HepG2 (cell line): Measurements from ENCODE around the gene SNAPIN. TPM values are rescaled to one million over a fixed set of nuclear protein-coding genes. Genes with fewer than 3 reads are reported as not detected.

Experiments used
- ATAC-seq: fragments of 200-7000 bp; cut with Tn5 transposase; 3 replicates; pipeline ENCODE4 v1.9.1; 2020; ENCODE audit warnings: mild to moderate bottlenecking, moderate library complexity
- BruUV-seq: library from RNA; stranded (reverse); fragments of 400-500 nt; replicated peaks from 2 replicates; lab custom pipeline; 2021; lab: Mats Ljungman, UMichigan
- CTCF ChIA-PET: fragments of 300-600 bp; formaldehyde crosslinking; extraction: SDS; loops from one replicate; lab custom pipeline; 2021; ENCODE audit warnings: low total read pairs, inconsistent platforms, low intra/inter-chr PET ratio; lab: Yijun Ruan, JAX
- POLR2A ChIA-PET: fragments of 350-600 bp; sonication (Branson Sonifier 250); formaldehyde crosslinking; loops from one replicate; lab custom pipeline; 2020; ENCODE audit warnings: antibody characterized with exemption, inconsistent platforms; lab: Yijun Ruan, JAX
- DNase-seq: peaks from one replicate; pipeline ENCODE4 v3.0.0-alpha.2; 2015; ENCODE audit warnings: low spot score
- FAIRE-seq: peaks from 3 replicates; lab custom pipeline; 2011; peaks lifted over from hg19 to GRCh38; lab: Jason Lieb, UNC
- H2AFZ ChIP-seq: one replicate; pipeline ENCODE4 v1.6.1; 2011; ENCODE audit warnings: low read length, inconsistent platforms
- H3K27ac ChIP-seq: fragments of 300-600 bp; 3 replicates; pipeline ENCODE4 v1.8.0; 2011; ENCODE audit warnings: mixed run types, mild to moderate bottlenecking, mixed read lengths, low read length, inconsistent platforms; ENCODE audit not compliant: insufficient read depth; ENCODE audit errors: extremely low read length
- H3K27me3 ChIP-seq, 2 experiments: fragments of 200-600 bp in 1 of 2; 2 replicates in 1 of 2; 3 replicates in 1 of 2; pipeline versions ENCODE4 v1.6.0 to v1.8.0; 2011; ENCODE audit warnings: low read length in 2 of 2, mild to moderate bottlenecking in 2 of 2, moderate library complexity in 2 of 2, inconsistent platforms in 1 of 2; ENCODE audit not compliant: insufficient read depth in 2 of 2, control insufficient read depth in 1 of 2
- H3K36me3 ChIP-seq, 2 experiments: fragments of 200-600 bp in 1 of 2; replicated peaks in 1 of 2; 2 replicates in 1 of 2; 3 replicates in 1 of 2; pipeline versions ENCODE4 v1.5.1 to v1.8.0; 2011; ENCODE audit warnings: low read length in 2 of 2, inconsistent platforms in 1 of 2; ENCODE audit not compliant: insufficient read depth in 2 of 2, control insufficient read depth in 1 of 2
- H3K4me1 ChIP-seq: 2 replicates; pipeline ENCODE4 v1.5.1; 2012; ENCODE audit warnings: low read length, inconsistent platforms; ENCODE audit not compliant: insufficient read depth
- H3K4me2 ChIP-seq: 2 replicates; pipeline ENCODE4 v1.6.0; 2011; ENCODE audit warnings: low read depth, low read length, inconsistent platforms
- H3K4me3 ChIP-seq, 3 experiments: fragments of 200-600 bp in 1 of 3; sonication (generic), shearing (Covaris generic) in 1 of 3; replicated peaks in 1 of 3; 2 replicates each; pipeline ENCODE4 v1.5.1; 2011 to 2016; ENCODE audit warnings: low read length in 3 of 3, inconsistent platforms in 2 of 3, low read depth in 2 of 3, mild to moderate bottlenecking in 2 of 3, control low read depth in 1 of 3, mixed read lengths in 1 of 3; ENCODE audit not compliant: insufficient read depth in 1 of 3
- H3K79me2 ChIP-seq: one replicate; pipeline ENCODE4 v1.6.1; 2011; ENCODE audit warnings: low read length, inconsistent platforms; ENCODE audit not compliant: insufficient read depth
- H3K9ac ChIP-seq: 2 replicates; pipeline ENCODE4 v1.6.0; 2011; ENCODE audit warnings: mild to moderate bottlenecking, low read depth, low read length, inconsistent platforms; ENCODE audit not compliant: insufficient read depth
- H3K9me3 ChIP-seq: 2 replicates; pipeline ENCODE4 v1.5.1; 2012; ENCODE audit warnings: mild to moderate bottlenecking, low read length
- H4K20me1 ChIP-seq: 2 replicates; pipeline ENCODE4 v1.6.0; 2011; ENCODE audit warnings: inconsistent platforms, mild to moderate bottlenecking, low read length, moderate library complexity; ENCODE audit not compliant: insufficient read depth
- FOXO4 ChIP-seq: sonication (generic); formaldehyde crosslinking; conservative IDR thresholded peaks from 2 replicates; pipeline ENCODE4 v1.8.1; 2023; ENCODE audit warnings: missing genetic modification reagents
- MXD1 ChIP-seq: sonication (generic); formaldehyde crosslinking; IDR thresholded peaks from 2 replicates; pipeline ENCODE4 v1.4.0; 2020; ENCODE audit warnings: mild to moderate bottlenecking, missing genetic modification reagents
- MYC ChIP-seq: sonication (generic); formaldehyde crosslinking; IDR thresholded peaks from 2 replicates; pipeline ENCODE4 v1.9.0; 2021; ENCODE audit warnings: missing genetic modification reagents, borderline replicate concordance
- PHF21A ChIP-seq: sonication (generic); formaldehyde crosslinking; IDR thresholded peaks from 2 replicates; pipeline ENCODE4 v1.5.0; 2020; ENCODE audit warnings: mild to moderate bottlenecking, missing genetic modification reagents
- REL ChIP-seq: sonication (generic); formaldehyde crosslinking; conservative IDR thresholded peaks from 2 replicates; pipeline ENCODE4 v1.8.0; 2022; ENCODE audit warnings: mild to moderate bottlenecking, missing genetic modification reagents, moderate library complexity
- SRY ChIP-seq: sonication (generic); formaldehyde crosslinking; IDR thresholded peaks from 2 replicates; pipeline ENCODE4 v1.8.0; 2022; ENCODE audit warnings: mild to moderate bottlenecking, missing genetic modification reagents
- TAF15 ChIP-seq: fragments of 200-400 bp; formaldehyde crosslinking; IDR thresholded peaks from one replicate; pipeline ENCODE4 v1.6.1; 2018; ENCODE audit warnings: mild to moderate bottlenecking, low read depth, low read length; ENCODE audit not compliant: poor library complexity, severe bottlenecking
- UBTF ChIP-seq: sonication (generic); formaldehyde crosslinking; IDR thresholded peaks from 2 replicates; pipeline ENCODE4 v1.4.0; 2020; ENCODE audit warnings: mild to moderate bottlenecking, missing genetic modification reagents
- ZC3H13 ChIP-seq: sonication (generic); formaldehyde crosslinking; IDR thresholded peaks from 2 replicates; pipeline ENCODE4 v1.8.1; 2023; ENCODE audit warnings: mild to moderate bottlenecking, missing genetic modification reagents, moderate library complexity
- ZFP91 ChIP-seq: sonication (generic); formaldehyde crosslinking; IDR thresholded peaks from 2 replicates; pipeline ENCODE4 v1.9.0; 2022; ENCODE audit warnings: missing genetic modification reagents, mild to moderate bottlenecking, borderline replicate concordance
- ZMYM4 ChIP-seq: sonication (generic); formaldehyde crosslinking; IDR thresholded peaks from 2 replicates; pipeline ENCODE4 v1.8.1; 2023; ENCODE audit warnings: mild to moderate bottlenecking, missing genetic modification reagents
- ZNF343 ChIP-seq: sonication (generic); formaldehyde crosslinking; IDR thresholded peaks from 2 replicates; pipeline ENCODE4 v1.4.0; 2020; ENCODE audit warnings: mild to moderate bottlenecking, missing genetic modification reagents
- ZNF414 ChIP-seq: sonication (generic); formaldehyde crosslinking; IDR thresholded peaks from 2 replicates; pipeline ENCODE4 v1.5.0; 2020; ENCODE audit warnings: missing genetic modification reagents
- ZNF883 ChIP-seq: sonication (generic); formaldehyde crosslinking; IDR thresholded peaks from 2 replicates; pipeline ENCODE4 v1.5.1; 2020; ENCODE audit warnings: mild to moderate bottlenecking, missing genetic modification reagents; ENCODE audit errors: not compliant biosample characterization
- WGBS: methylation state at CpG from one replicate; pipeline ENCODE4 v1.1.6; 2017; ENCODE audit warnings: low lambda C conversion rate; 5-methylcytosine and 5-hydroxymethylcytosine counted together
- in situ Hi-C: cut with HindIII; loops from 2 replicates; pipeline ENCODE4 v1.10.0; 2017; ENCODE audit warnings: low pct_unique_long_range_greater_than_20kb; ENCODE audit not compliant: extremely low pct_ligation_motif_present
- intact Hi-C: fragments of 100-400 bp; cut with micrococcal nuclease; formaldehyde crosslinking; loops from one replicate; pipeline ENCODE4 v1.10.0; 2022; ENCODE audit not compliant: unreplicated experiment
- polyA plus RNA-seq, 8 experiments: library from polyadenylated mRNA; depleted of rRNA in 3 of 8; stranded (reverse) in 7 of 8; unstranded in 1 of 8; fragments of >200 nt; fragmentation: Illumina TruSeq in 4 of 8; extraction: Trizol in 4 of 8; gene quantifications; 2 replicates each; pipeline versions ENCODE4 v1.2.1 to v1.2.3, GENCODE V29; 2011 to 2016; ENCODE audit warnings: low read depth in 4 of 8, missing spikeins in 1 of 8, mixed read lengths in 1 of 8; ENCODE audit not compliant: insufficient read depth in 1 of 8
- total RNA-seq, 5 experiments: library from RNA; depleted of rRNA; stranded (reverse); fragments of >200 nt; fragmentation: Illumina TruSeq; extraction: Trizol; gene quantifications; 2 replicates each; pipeline ENCODE4 v1.2.3, GENCODE V29; 2016; ENCODE audit warnings: low read depth in 1 of 5

The SNAPIN gene
- total and polyA plus RNA-seq, 2 of the 13 experiments (the other 11 are each of a cell fraction or from before 2014, with no cell fraction given): 23.9 to 25.7 TPM

GRCh38 chr1:153678519-153679336 is 20.2 kb downstream of the SNAPIN start, which contains the start of gene NPR1:
Gene NPR1 (plus strand): TSS chr1:153678688. CDS start chr1:153679109, 421 bp downstream.
- POLR2A ChIA-PET: no interaction called here
- Histone ChIP-seq H3K4me2 (peak within 1 kb of the TSS; percentile 78), H3K27me3 (peaks cover 23 to 59% of the 10 kb centered on the region in 2 experiments), H3K9me3 (no peaks in the 10 kb centered on the region), H3K36me3 (no peaks in the 10 kb centered on the region), H3K9ac (peak within 1 kb of the TSS; percentile 2; the same call in 1 of the 2 replicates), H4K20me1 (no peaks in the 10 kb centered on the region), H3K4me1 (peaks cover 25% of the 10 kb centered on the region), H3K79me2 (no peaks in the 10 kb centered on the region), H3K27ac (no peak within 1 kb of the TSS), H3K4me3 (peak within 1 kb of the TSS; percentile 52 to 72 (median 57)), H2AFZ (no peak within 1 kb of the TSS)
- DNase-seq (no peak), ATAC-seq (peak; percentile 75), FAIRE-seq (no peak)
- under 1% methylated on average over 35 of the region's 78 CpGs for WGBS
- intact Hi-C loops: loop anchor here (5.0 kb wide), 1 partner anchor 309 kb away; the partner anchor contains the start of gene RAB13
- in situ Hi-C loops: loop anchor here (5.0 kb wide), 2 partner anchors 69 to 94 kb away; no protein-coding TSS in a partner anchor
- CTCF ChIA-PET: interaction anchor here (0.6 to 2.6 kb wide), 3 partner anchors 60 to 93 kb away, joined by 3 to 38 read pairs (median 11); no protein-coding TSS in a partner anchor
- BruUV-seq: no TSS peak
- TF ChIP-seq UBTF (CRISPR knock-in tag) (peak; percentile 79; the same call in 1 of the 2 replicates), SRY (CRISPR knock-in tag) (peak; percentile 79), MXD1 (0 out of 2 replicates have a peak, but pooled peaks have one; percentile 10), ZNF414 (CRISPR knock-in tag) (0 out of 2 replicates have a peak, but pooled peaks have one; percentile 28), ZNF883 (CRISPR knock-in tag) (peak; percentile 6), ZC3H13 (peak; percentile 68; the same call in 1 of the 2 replicates), ZNF343 (CRISPR knock-in tag) (no peak), PHF21A (peak; percentile 16; the same call in 1 of the 2 replicates), REL (CRISPR knock-in tag) (0 out of 2 replicates have a peak, but pooled peaks have one; percentile 45), TAF15 (peak; percentile 55), ZFP91 (CRISPR knock-in tag) (peak; percentile 72; the same call in 1 of the 2 replicates), ZMYM4 (CRISPR knock-in tag) (0 out of 2 replicates have a peak, but pooled peaks have one; percentile 20), MYC (0 out of 2 replicates have a peak, but pooled peaks have one; percentile 5), FOXO4 (CRISPR knock-in tag) (0 out of 2 replicates have a peak, but pooled peaks have one; percentile 33)
